ENCODE data around the gene SCGB1D4. TPM values are rescaled to one million over a fixed set of nuclear protein-coding genes. Genes with fewer than 3 reads are reported as not detected.
"Not testable (repeated sequence)": the region's sequence is repeated elsewhere in the genome, so short reads cannot be mapped to it uniquely, and the experiment has no call there.

Gene SCGB1D4
- total RNA-seq, 4 donors from 2014 or later: not detected

- no peak overlapping the region for H3K4me3 ChIP-seq
- no peaks in the 10 kb centered on the region for H3K36me3 ChIP-seq
- DNase-seq (ENCODE audit: low spot score in 2 of 2): peak; percentile 35 to 62
- no peaks in the 10 kb centered on the region for H3K9me3 ChIP-seq
- peak overlapping the region in 2 of 4 donors; percentile 40 to 74 for H3K27ac ChIP-seq
- H3K4me1 ChIP-seq: peaks cover 0 to 18% (median 3%) of the 10 kb centered on the region in 4 donors
- TF ChIP-seq POLR2A (IDR thresholded peaks at IDR 0.05): no peak
- peak; percentile 50 to 75 (median 67) for TF ChIP-seq CTCF (IDR thresholded peaks at IDR 0.05)
- 39 to 48% methylated on average over 6 of the region's 6 CpGs for WGBS, 2 donors
- no peaks in the 10 kb centered on the region for H3K27me3 ChIP-seq
Observed at GRCh38 chr11:62340269-62340901, 41.5 kb upstream of the SCGB1D4 start.

- Histone ChIP-seq H3K4me3 (peak overlapping the region; percentile 49 to 93 (median 80)), H3K27ac (peak overlapping the region in 2 of 4 donors; percentile 77 to 79)
- 46 to 51% methylated on average over 1 of the region's 1 CpG for WGBS, 2 donors
Observed at GRCh38 chr11:62338218-62338617, 39.3 kb upstream of the SCGB1D4 start.

GRCh38 chr11:62337303-62338181, 38.7 kb upstream of the SCGB1D4 start, which contains the start of gene ASRGL1:
Gene ASRGL1 (plus strand): TSS chr11:62337448. CDS start chr11:62337978, 530 bp downstream.
- DNase-seq (ENCODE audit: low spot score in 2 of 2): peak; percentile 51 to 63
- Histone ChIP-seq H3K27ac (peak within 1 kb of the TSS; percentile 24 to 79 (median 72)), H3K4me1 (peaks cover 0 to 18% (median 3%) of the 10 kb centered on the region in 4 donors), H3K36me3 (no peaks in the 10 kb centered on the region), H3K27me3 (no peaks in the 10 kb centered on the region), H3K9me3 (no peaks in the 10 kb centered on the region), H3K4me3 (peak within 1 kb of the TSS; percentile 49 to 93 (median 80))
- 1% methylated on average over 80 to 94 of the region's 98 CpGs for WGBS, 2 donors
- TF ChIP-seq CTCF (IDR thresholded peaks at IDR 0.05): no peak
- peak in 1 of 2 donors; percentile 39 for TF ChIP-seq EP300 (IDR thresholded peaks at IDR 0.05)
- TF ChIP-seq POLR2A (IDR thresholded peaks at IDR 0.05): peak in 1 of 2 donors; percentile 28

More at GRCh38 chr11:62338218-62338617, 39.3 kb upstream of the SCGB1D4 start:
- TF ChIP-seq CTCF (IDR thresholded peaks at IDR 0.05) (no peak), EP300 (IDR thresholded peaks at IDR 0.05) (no peak), POLR2A (IDR thresholded peaks at IDR 0.05) (no peak)
- H3K27me3 ChIP-seq: no peaks in the 10 kb centered on the region
- peaks cover 0 to 18% (median 3%) of the 10 kb centered on the region in 4 donors for H3K4me1 ChIP-seq
- H3K36me3 ChIP-seq: no peaks in the 10 kb centered on the region
- H3K9me3 ChIP-seq: no peaks in the 10 kb centered on the region
- DNase-seq (ENCODE audit: low spot score in 2 of 2): no peak

- not testable (repeated sequence) for DNase-seq (ENCODE audit: low spot score in 2 of 2); H3K27me3 ChIP-seq; H3K36me3 ChIP-seq; H3K9me3 ChIP-seq
- H3K27ac ChIP-seq: peak overlapping the region in 3 of 4 donors; percentile 66 to 79 (median 77)
- H3K4me1 ChIP-seq: peaks cover 0 to 18% (median 3%) of the 10 kb centered on the region in 4 donors
- peak overlapping the region; percentile 49 to 93 (median 80) for H3K4me3 ChIP-seq
- WGBS, 2 donors: 58 to 68% methylated on average over 17 to 19 of the region's 19 CpGs
Observed at GRCh38 chr11:62336949-62337302, 38.1 kb upstream of the SCGB1D4 start.

GRCh38 chr11:62333768-62334167, 34.9 kb upstream of the SCGB1D4 start:
- TF ChIP-seq CTCF (IDR thresholded peaks at IDR 0.05): no peak
- TF ChIP-seq EP300 (IDR thresholded peaks at IDR 0.05): no peak
- no peak for TF ChIP-seq POLR2A (IDR thresholded peaks at IDR 0.05)
- Histone ChIP-seq H3K4me1 (peaks cover 0 to 14% (median 0%) of the 10 kb centered on the region in 4 donors), H3K36me3 (no peaks in the 10 kb centered on the region), H3K27ac (no peak overlapping the region), H3K4me3 (no peak overlapping the region), H3K9me3 (no peaks in the 10 kb centered on the region), H3K27me3 (no peaks in the 10 kb centered on the region)
- DNase-seq (ENCODE audit: low spot score in 2 of 2): no peak
- 82 to 85% methylated on average over 5 of the region's 5 CpGs for WGBS, 2 donors

GRCh38 chr11:62331264-62331663, 32.4 kb upstream of the SCGB1D4 start:
- not testable (repeated sequence) for H3K36me3 ChIP-seq; DNase-seq (ENCODE audit: low spot score in 2 of 2); H3K4me1 ChIP-seq; H3K4me3 ChIP-seq; H3K27ac ChIP-seq; H3K27me3 ChIP-seq; H3K9me3 ChIP-seq
- WGBS, 2 donors: 80 to 90% methylated on average over 3 of the region's 3 CpGs

GRCh38 chr11:62327541-62327940, 28.7 kb upstream of the SCGB1D4 start:
- H3K9me3 ChIP-seq; H3K36me3 ChIP-seq; H3K4me3 ChIP-seq; H3K27ac ChIP-seq; H3K4me1 ChIP-seq; DNase-seq (ENCODE audit: low spot score in 2 of 2); H3K27me3 ChIP-seq: not testable (repeated sequence)
- WGBS, 2 donors: 89 to 97% methylated on average over 14 of the region's 14 CpGs

GRCh38 chr11:62326719-62327118, 27.8 kb upstream of the SCGB1D4 start:
- not testable (repeated sequence) for H3K9me3 ChIP-seq; H3K27ac ChIP-seq; H3K4me1 ChIP-seq; H3K27me3 ChIP-seq; H3K36me3 ChIP-seq; H3K4me3 ChIP-seq; DNase-seq (ENCODE audit: low spot score in 2 of 2)
- 28 to 40% methylated on average over 6 of the region's 6 CpGs for WGBS, 2 donors
